ENCODE measurements around the gene ELAVL4. TPM values are rescaled to one million over a fixed set of nuclear protein-coding genes. Genes with fewer than 3 reads are reported as not detected.

ELAVL4 gene
- total and polyA plus RNA-seq, 2 of the 8 experiments (the other 6 are each of a cell fraction or from before 2014, with no cell fraction given): 0.21 to 0.89 TPM

- Histone ChIP-seq H4K20me1 (replicated peaks in 1 of 2; ENCODE audit: control insufficient read depth in 1 of 2, insufficient read depth in 2 of 2, low read length in 2 of 2) (no peaks in the 10 kb centered on the region), H2AK5ac (ENCODE audit: low read depth, low read length) (no peak overlapping the region), H3K23me2 (ENCODE audit: low read depth, low read length) (no peaks in the 10 kb centered on the region), H3K4me3 (ENCODE audit: extremely low read depth in 1 of 4, insufficient read depth in 2 of 4, low read depth in 3 of 4, low read length in 4 of 4) (no peak overlapping the region), H3K4me2 (ENCODE audit: insufficient read depth in 1 of 2, low read depth in 2 of 2, low read length in 2 of 2) (no peak overlapping the region), H2BK15ac (ENCODE audit: low read length) (no peak overlapping the region), H2BK120ac (replicated peaks; ENCODE audit: low read depth, low read length) (no peak overlapping the region), H2BK20ac (ENCODE audit: low read length) (no peak overlapping the region), H3K79me1 (ENCODE audit: low read depth, low read length) (no peaks in the 10 kb centered on the region), H3K56ac (replicated peaks; ENCODE audit: insufficient read length, low read depth, low read length) (no peak overlapping the region), H2BK5ac (ENCODE audit: low read depth, low read length) (no peak overlapping the region), H3K79me2 (ENCODE audit: control insufficient read depth in 1 of 2, insufficient read depth in 2 of 2, low read length in 2 of 2) (no peaks in the 10 kb centered on the region), H4K5ac (ENCODE audit: insufficient read length, low read depth, low read length) (no peak overlapping the region), H4K91ac (replicated peaks; ENCODE audit: insufficient read length, low read length) (no peak overlapping the region), H3K4me1 (replicated peaks in 1 of 4; ENCODE audit: control insufficient read depth in 3 of 4, insufficient read depth in 4 of 4, low read length in 3 of 4) (peaks cover 0 to 3% (median 0%) of the 10 kb centered on the region in 4 experiments; a peak in 2 of 7 replicates), H3K4ac (replicated peaks; ENCODE audit: insufficient read length, low read depth, low read length) (no peak overlapping the region), H3K18ac (ENCODE audit: extremely low read depth, low read length) (no peak overlapping the region), H3K27ac (ENCODE audit: low read depth, low read length) (no peak overlapping the region), H4K8ac (ENCODE audit: extremely low read depth, insufficient read depth, low read length) (no peak overlapping the region), H3K14ac (ENCODE audit: insufficient read length) (no peak overlapping the region), H3K27me3 (replicated peaks in 1 of 4; ENCODE audit: control insufficient read depth in 3 of 4, extremely low read depth in 1 of 4, insufficient read depth in 3 of 4, low read length in 3 of 4) (no peaks in the 10 kb centered on the region), H3K23ac (ENCODE audit: insufficient read length) (no peak overlapping the region), H3K36me3 (ENCODE audit: control insufficient read depth in 2 of 4, insufficient read depth in 4 of 4, low read length in 3 of 4) (no peaks in the 10 kb centered on the region), H2BK12ac (ENCODE audit: low read depth, low read length) (no peak overlapping the region), H3K9ac (replicated peaks in 1 of 4; ENCODE audit: extremely low read depth in 1 of 4, low read depth in 3 of 4, low read length in 3 of 4) (no peak overlapping the region), H2AFZ (ENCODE audit: low read length) (no peak overlapping the region), H3K9me3 (ENCODE audit: insufficient read depth in 2 of 2, low read depth in 1 of 2, low read length in 1 of 2) (no peaks in the 10 kb centered on the region)
- FAIRE-seq (no peak), DNase-seq (ENCODE audit: low read depth in 1 of 2, low spot score in 2 of 2) (no peak)
- CTCF ChIA-PET (ENCODE audit: partially characterized antibody): no interaction called here
- TF ChIP-seq POU5F1 (IDR thresholded peaks at IDR 0.05; ENCODE audit: low read depth, low read length) (no peak), CHD2 (IDR thresholded peaks at IDR 0.05; ENCODE audit: low read length) (no peak), SIX5 (IDR thresholded peaks at IDR 0.05; ENCODE audit: low read depth, low read length) (no peak), SIN3A (conservative IDR thresholded peaks at IDR 0.05 in 1 of 2, IDR thresholded peaks at IDR 0.05 in 1 of 2; ENCODE audit: low read depth in 1 of 2, low read length in 2 of 2) (no peak), GABPA (IDR thresholded peaks at IDR 0.05; ENCODE audit: borderline replicate concordance, insufficient read depth, low read length) (no peak)
- POLR2A ChIA-PET (ENCODE audit: partially characterized antibody): no interaction called here
- 88% methylated on average over 1 of the region's 1 CpG; no CpG with 5 or more reads in 1 of the 2 experiments for WGBS, 2 experiments (ENCODE audit: extremely low coverage in 1 of 2, insufficient coverage in 1 of 2, insufficient read length in 1 of 2, insufficient replicate concordance in 2 of 2, low coverage in 1 of 2, low lambda C conversion rate in 2 of 2, missing lambda C conversion rate in 1 of 2)
Measured at GRCh38 chr1:50140182-50140447, 31.4 kb downstream of the ELAVL4 start.
